Right lung (tissue), 10 donors: ENCODE results near the gene PTP4A2. TPM values are rescaled to one million over a fixed set of nuclear protein-coding genes. Genes with fewer than 3 reads are reported as not detected.
A peak's percentile ranks its signal among the peaks of the same experiment; 100 is the strongest.

Experiments used
- DNase-seq, 2 donors: peaks; one replicate each; pipeline ENCODE4 v3.0.0-alpha.2; 2013
- long read RNA-seq, 8 donors: transcript quantifications; one replicate each; lab custom pipeline, GENCODE V29; 2026
- polyA plus RNA-seq, 5 donors: library from polyadenylated mRNA; unstranded; fragments of 120-200 nt; gene quantifications; one replicate each; pipeline versions ENCODE4 v1.2.1 to v1.2.3, GENCODE V29; 2013; ENCODE audit warnings: inconsistent platforms in 1 of 5, low replicate concordance in 1 of 5; ENCODE audit not compliant: insufficient read length in 5 of 5, insufficient read depth in 1 of 5

PTP4A2 gene
- polyA plus RNA-seq, result 100 to 1,000 TPM; 176 to 268 (median 222) TPM
- long read RNA-seq, donor 1, transcript PTP4A2-201 (4 exons, 1,032 nt), result minor isoform, 6 of 187 reads
- long read RNA-seq, donor 1, transcript PTP4A2-218 (5 exons, 3,353 nt), result major isoform, 80 of 187 reads
- long read RNA-seq, donor 1, transcript PTP4A2-206 (2 exons, 1,551 nt), result minor isoform, 6 of 187 reads
- long read RNA-seq, donor 1, transcript PTP4A2-221 (6 exons, 3,921 nt), result minor isoform, 49 of 187 reads
- long read RNA-seq, donor 1, partial matches to known transcripts, result 41 of 187 reads
- long read RNA-seq, donor 1, other reads (novel, unspliced or antisense), result 0 of 187 reads
- long read RNA-seq, donor 2, transcript PTP4A2-218 (5 exons, 3,353 nt), result major isoform, 41 of 105 reads
- long read RNA-seq, donor 2, transcript PTP4A2-221 (6 exons, 3,921 nt), result minor isoform, 27 of 105 reads
- long read RNA-seq, donor 2, partial matches to known transcripts, result 26 of 105 reads
- long read RNA-seq, donor 2, other reads (novel, unspliced or antisense), result 0 of 105 reads
- long read RNA-seq, donor 3, transcript PTP4A2-218 (5 exons, 3,353 nt), result major isoform, 61 of 156 reads
- long read RNA-seq, donor 3, transcript PTP4A2-206 (2 exons, 1,551 nt), result minor isoform, 7 of 156 reads
- long read RNA-seq, donor 3, transcript PTP4A2-201 (4 exons, 1,032 nt), result minor isoform, 8 of 156 reads
- long read RNA-seq, donor 3, transcript PTP4A2-221 (6 exons, 3,921 nt), result minor isoform, 28 of 156 reads
- long read RNA-seq, donor 3, partial matches to known transcripts, result 48 of 156 reads
- long read RNA-seq, donor 3, other reads (novel, unspliced or antisense), result 0 of 156 reads
- long read RNA-seq, donor 4, transcript PTP4A2-218 (5 exons, 3,353 nt), result major isoform, 47 of 86 reads
- long read RNA-seq, donor 4, transcript PTP4A2-221 (6 exons, 3,921 nt), result minor isoform, 19 of 86 reads
- long read RNA-seq, donor 4, partial matches to known transcripts, result 10 of 86 reads
- long read RNA-seq, donor 4, other reads (novel, unspliced or antisense), result 0 of 86 reads
- long read RNA-seq, donor 5, transcript PTP4A2-221 (6 exons, 3,921 nt), result minor isoform, 27 of 249 reads
- long read RNA-seq, donor 5, transcript PTP4A2-218 (5 exons, 3,353 nt), result major isoform, 90 of 249 reads
- long read RNA-seq, donor 5, transcript PTP4A2-205 (2 exons, 651 nt), result minor isoform, 5 of 249 reads
- long read RNA-seq, donor 5, transcript PTP4A2-201 (4 exons, 1,032 nt), result minor isoform, 7 of 249 reads
- long read RNA-seq, donor 5, partial matches to known transcripts, result 113 of 249 reads
- long read RNA-seq, donor 5, other reads (novel, unspliced or antisense), result 0 of 249 reads
- long read RNA-seq, donor 6, transcript PTP4A2-201 (4 exons, 1,032 nt), result minor isoform, 10 of 222 reads
- long read RNA-seq, donor 6, transcript PTP4A2-205 (2 exons, 651 nt), result minor isoform, 8 of 222 reads
- long read RNA-seq, donor 6, transcript PTP4A2-221 (6 exons, 3,921 nt), result minor isoform, 36 of 222 reads
- long read RNA-seq, donor 6, transcript PTP4A2-218 (5 exons, 3,353 nt), result major isoform, 91 of 222 reads
- long read RNA-seq, donor 6, partial matches to known transcripts, result 74 of 222 reads
- long read RNA-seq, donor 6, other reads (novel, unspliced or antisense), result 0 of 222 reads
- long read RNA-seq, donor 7, transcript PTP4A2-201 (4 exons, 1,032 nt), result minor isoform, 7 of 121 reads
- long read RNA-seq, donor 7, transcript PTP4A2-218 (5 exons, 3,353 nt), result major isoform, 52 of 121 reads
- long read RNA-seq, donor 7, transcript PTP4A2-221 (6 exons, 3,921 nt), result minor isoform, 35 of 121 reads
- long read RNA-seq, donor 7, partial matches to known transcripts, result 9 of 121 reads
- long read RNA-seq, donor 7, other reads (novel, unspliced or antisense), result 13 of 121 reads
- long read RNA-seq, donor 8, transcript PTP4A2-221 (6 exons, 3,921 nt), result minor isoform, 15 of 37 reads
- long read RNA-seq, donor 8, transcript PTP4A2-218 (5 exons, 3,353 nt), result major isoform, 18 of 37 reads
- long read RNA-seq, donor 8, partial matches to known transcripts, result 0 of 37 reads
- long read RNA-seq, donor 8, other reads (novel, unspliced or antisense), result 0 of 37 reads

GRCh38 chr1:31938184-31938975 is at the start of gene PTP4A2:
Gene PTP4A2, minus strand, starts transcription at chr1:31938368. Its CDS starts 19,303 bp downstream, at chr1:31919065.
- peak; percentile 89 to 91 for DNase-seq

GRCh38 chr1:31987135-31987619 is 49.0 kb upstream of the PTP4A2 start:
- no peak for DNase-seq

- DNase-seq, result peak in 1 of 2 donors; percentile 23
Observed at GRCh38 chr1:31985430-31985829, 47.3 kb upstream of the PTP4A2 start.

GRCh38 chr1:31984419-31985347 is 46.5 kb upstream of the PTP4A2 start:
- DNase-seq, result no peak

- DNase-seq, result no peak
Observed at GRCh38 chr1:31981972-31982371, 43.8 kb upstream of the PTP4A2 start.

GRCh38 chr1:31981456-31981839 is 43.3 kb upstream of the PTP4A2 start:
- DNase-seq, result no peak

- DNase-seq, result no peak
Observed at GRCh38 chr1:31980835-31981455, 42.8 kb upstream of the PTP4A2 start.

- no peak for DNase-seq
Observed at GRCh38 chr1:31978843-31979400, 40.8 kb upstream of the PTP4A2 start.

GRCh38 chr1:31977385-31978131 is 39.4 kb upstream of the PTP4A2 start:
- DNase-seq, result no peak

GRCh38 chr1:31976401-31976800 is 38.2 kb upstream of the PTP4A2 start:
- no peak for DNase-seq

GRCh38 chr1:31970873-31971272 is 32.7 kb upstream of the PTP4A2 start:
- no peak for DNase-seq

- no peak for DNase-seq
Observed at GRCh38 chr1:31961536-31961935, 23.4 kb upstream of the PTP4A2 start.

GRCh38 chr1:31959521-31960340 is 21.6 kb upstream of the PTP4A2 start:
- DNase-seq, result no peak

- no peak for DNase-seq
Observed at GRCh38 chr1:31957701-31958674, 19.8 kb upstream of the PTP4A2 start.
